NCI-H2029 (cell line): Measurements from ENCODE around the gene BCAS4.

Experiments used
- DNase-seq: peaks from one replicate; lab custom pipeline; 2025; lab: John Stamatoyannopoulos, UW

The BCAS4 gene

GRCh38 chr20:50911716-50912115 is 116.9 kb downstream of the BCAS4 start:
- no peak for DNase-seq

GRCh38 chr20:50913690-50914375 is 119.0 kb downstream of the BCAS4 start:
- no peak for DNase-seq

GRCh38 chr20:50915424-50915823 is 120.6 kb downstream of the BCAS4 start:
- DNase-seq, result no peak

- no peak for DNase-seq
Observed at GRCh38 chr20:50916257-50916656, 121.4 kb downstream of the BCAS4 start.

GRCh38 chr20:50916934-50917333 is 122.1 kb downstream of the BCAS4 start:
- no peak for DNase-seq

- no peak for DNase-seq
Observed at GRCh38 chr20:50918403-50918802, 123.5 kb downstream of the BCAS4 start.

GRCh38 chr20:50919567-50919966 is 124.7 kb downstream of the BCAS4 start:
- no peak for DNase-seq

GRCh38 chr20:50920997-50921396 is 126.1 kb downstream of the BCAS4 start:
- DNase-seq, result no peak

GRCh38 chr20:50921803-50922501 is 127.1 kb downstream of the BCAS4 start:
- DNase-seq, result no peak

- DNase-seq, result no peak
Observed at GRCh38 chr20:50924261-50924920, 129.5 kb downstream of the BCAS4 start.

- no peak for DNase-seq
Observed at GRCh38 chr20:50926530-50926929, 131.7 kb downstream of the BCAS4 start.
